AG09319 (cell line): ENCODE data around the gene ZBTB21.

Source experiments
- DNase-seq: peaks from one replicate; pipeline ENCODE4 v3.0.0-alpha.2; 2010; ENCODE audit warnings: low read depth; ENCODE audit errors: extremely low read depth
- CTCF ChIP-seq: IDR thresholded peaks from 2 replicates; pipeline ENCODE4 v1.5.1; 2011; ENCODE audit warnings: low read depth, mild to moderate bottlenecking, inconsistent platforms, low read length, moderate library complexity

ZBTB21 gene

GRCh38 chr21:41948901-41949300, 61.3 kb downstream of the ZBTB21 start:
- DNase-seq, result no peak
- no peak for TF ChIP-seq CTCF

GRCh38 chr21:41948078-41948895, 61.9 kb downstream of the ZBTB21 start:
- no peak for DNase-seq
- TF ChIP-seq CTCF, result no peak

- no peak for DNase-seq
- no peak for TF ChIP-seq CTCF
Observed at GRCh38 chr21:41945982-41946381, 64.2 kb downstream of the ZBTB21 start.

- no peak for DNase-seq
- no peak for TF ChIP-seq CTCF
Observed at GRCh38 chr21:41943851-41944250, 66.3 kb downstream of the ZBTB21 start.

- no peak for DNase-seq
- no peak for TF ChIP-seq CTCF
Observed at GRCh38 chr21:41942457-41942856, 67.7 kb downstream of the ZBTB21 start.

GRCh38 chr21:41941941-41942340, 68.2 kb downstream of the ZBTB21 start:
- no peak for TF ChIP-seq CTCF

GRCh38 chr21:41940431-41940830, 69.7 kb downstream of the ZBTB21 start:
- DNase-seq, result no peak
- TF ChIP-seq CTCF, result no peak

More at GRCh38 chr21:41941941-41942340, 68.2 kb downstream of the ZBTB21 start:
- no peak for DNase-seq
